Spinal cord (tissue), 10 donors: ENCODE results near the gene TTC38. TPM values are rescaled to one million over a fixed set of nuclear protein-coding genes. Genes with fewer than 3 reads are reported as not detected.

Experiments
- DNase-seq, 6 donors: peaks; one replicate each; pipeline versions ENCODE4 v3.0.0 to v3.0.0-alpha.2; 2013 to 2015; ENCODE audit warnings: low spot score in 6 of 6, low read depth in 4 of 6
- H3K27ac ChIP-seq: one replicate; pipeline ENCODE4 v1.5.1; 2013; ENCODE audit warnings: low read depth, low read length, control low read depth
- H3K27me3 ChIP-seq: one replicate; pipeline ENCODE4 v1.6.1; 2013; ENCODE audit warnings: low read length; ENCODE audit not compliant: control insufficient read depth, insufficient read depth
- H3K36me3 ChIP-seq: one replicate; pipeline ENCODE4 v1.6.1; 2013; ENCODE audit warnings: low read length; ENCODE audit not compliant: control insufficient read depth, insufficient read depth
- H3K4me1 ChIP-seq: one replicate; pipeline ENCODE4 v1.6.1; 2013; ENCODE audit warnings: low read length; ENCODE audit not compliant: control insufficient read depth, insufficient read depth
- H3K4me3 ChIP-seq: one replicate; pipeline ENCODE4 v1.5.1; 2013; ENCODE audit warnings: low read depth, low read length, control low read depth
- H3K9me3 ChIP-seq: one replicate; pipeline ENCODE4 v1.6.1; 2013; ENCODE audit warnings: low read length; ENCODE audit not compliant: control insufficient read depth, insufficient read depth
- WGBS: methylation state at CpG from one replicate; pipeline ENCODE4 v1.1.5; 2013; ENCODE audit warnings: missing lambda C conversion rate; ENCODE audit not compliant: insufficient coverage; 5-methylcytosine and 5-hydroxymethylcytosine counted together
- polyA plus RNA-seq, 2 donors: library from polyadenylated mRNA; unstranded; fragments of 120-200 nt; gene quantifications; one replicate each; pipeline ENCODE4 v1.2.1, GENCODE V29; 2013; ENCODE audit not compliant: insufficient read length in 2 of 2
- total RNA-seq, 2 donors: library from RNA; depleted of rRNA in 1 of 2; stranded (reverse); fragments of 120-200 nt in 1 of 2; fragments of >200 nt in 1 of 2; gene quantifications; one replicate each; pipeline versions ENCODE4 v1.2.3 to v1.2.4, GENCODE V29; 2013 to 2014
- donor health status: healthy.

The TTC38 gene
- total and polyA plus RNA-seq, 4 donors: 15.6 to 33.1 (median 27.3) TPM

GRCh38 chr22:46233231-46233630 lies 34.6 kb upstream of the TTC38 start:
- Histone ChIP-seq H3K4me1 (peaks cover 13% of the 10 kb centered on the region), H3K9me3 (no peaks in the 10 kb centered on the region), H3K27me3 (no peaks in the 10 kb centered on the region), H3K4me3 (no peak overlapping the region), H3K36me3 (peaks cover 28% of the 10 kb centered on the region), H3K27ac (no peak overlapping the region)
- whole genome bisulfite sequencing: 69% methylated on average over 8 of the region's 9 CpGs
- DNase-seq: no peak

- Histone ChIP-seq H3K9me3 (no peaks in the 10 kb centered on the region), H3K27me3 (no peaks in the 10 kb centered on the region), H3K36me3 (peaks cover 40% of the 10 kb centered on the region), H3K4me1 (peaks cover 24% of the 10 kb centered on the region), H3K27ac (no peak overlapping the region), H3K4me3 (no peak overlapping the region)
- WGBS: 93% methylated on average over 9 of the region's 12 CpGs
- DNase-seq: no peak
These were observed 32.8 kb upstream of the TTC38 start for GRCh38 chr22:46234969-46235368.

GRCh38 chr22:46237453-46238124 lies 30.2 kb upstream of the TTC38 start:
- Histone ChIP-seq H3K27ac (no peak overlapping the region), H3K4me1 (peaks cover 26% of the 10 kb centered on the region), H3K4me3 (no peak overlapping the region), H3K27me3 (no peaks in the 10 kb centered on the region), H3K9me3 (no peaks in the 10 kb centered on the region), H3K36me3 (peaks cover 42% of the 10 kb centered on the region)
- DNase-seq: peak in 1 of 6 donors; percentile 46
- 54% methylated on average over 10 of the region's 12 CpGs for WGBS

DNA sequence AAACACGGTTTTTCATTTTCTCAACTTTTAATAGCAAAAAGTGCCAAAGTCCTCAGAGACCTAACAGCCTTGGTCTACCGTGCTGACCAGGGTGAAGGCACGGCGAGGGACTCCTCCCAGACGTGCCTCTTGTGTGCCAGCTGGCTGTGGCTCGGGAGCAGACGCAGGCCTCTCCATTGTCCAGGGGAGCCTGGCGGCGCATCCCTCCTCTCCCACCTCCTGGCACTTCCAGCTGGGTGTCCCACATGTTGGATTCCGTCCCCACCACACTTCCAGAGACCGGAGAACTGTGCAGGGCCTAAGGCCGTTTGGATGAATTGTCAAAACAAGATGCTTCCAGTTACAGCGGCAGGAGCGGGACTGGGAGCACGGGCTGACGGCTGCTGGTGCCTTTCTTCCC lies 29.3 kb upstream of the TTC38 start:
- no peaks in the 10 kb centered on the region for H3K27me3 ChIP-seq
- H3K36me3 ChIP-seq: peaks cover 46% of the 10 kb centered on the region
- H3K4me3 ChIP-seq: no peak overlapping the region
- DNase-seq: peak in 1 of 6 donors; percentile 55
- H3K4me1 ChIP-seq: peaks cover 23% of the 10 kb centered on the region
- 56% methylated on average over 16 of the region's 16 CpGs for WGBS
- H3K27ac ChIP-seq: no peak overlapping the region
- H3K9me3 ChIP-seq: no peaks in the 10 kb centered on the region

GRCh38 chr22:46239261-46240048 lies 28.4 kb upstream of the TTC38 start:
- Histone ChIP-seq H3K9me3 (no peaks in the 10 kb centered on the region), H3K27me3 (no peaks in the 10 kb centered on the region), H3K4me1 (peaks cover 31% of the 10 kb centered on the region), H3K36me3 (peaks cover 54% of the 10 kb centered on the region), H3K27ac (no peak overlapping the region), H3K4me3 (no peak overlapping the region)
- no peak for DNase-seq
- 94% methylated on average over 12 of the region's 20 CpGs for WGBS

- H3K9me3 ChIP-seq: no peaks in the 10 kb centered on the region
- no peaks in the 10 kb centered on the region for H3K27me3 ChIP-seq
- H3K4me1 ChIP-seq: peaks cover 37% of the 10 kb centered on the region
- H3K27ac ChIP-seq: no peak overlapping the region
- DNase-seq: no peak
- WGBS: 93% methylated on average over 2 of the region's 2 CpGs
- H3K4me3 ChIP-seq: no peak overlapping the region
- peaks cover 59% of the 10 kb centered on the region for H3K36me3 ChIP-seq
These were observed 27.7 kb upstream of the TTC38 start for GRCh38 chr22:46240073-46240472.

GRCh38 chr22:46240506-46240905 lies 27.3 kb upstream of the TTC38 start:
- Histone ChIP-seq H3K9me3 (no peaks in the 10 kb centered on the region), H3K27ac (no peak overlapping the region), H3K36me3 (peaks cover 61% of the 10 kb centered on the region), H3K4me1 (peaks cover 41% of the 10 kb centered on the region), H3K27me3 (no peaks in the 10 kb centered on the region), H3K4me3 (no peak overlapping the region)
- 78% methylated on average over 5 of the region's 6 CpGs for WGBS
- DNase-seq: no peak

DNA sequence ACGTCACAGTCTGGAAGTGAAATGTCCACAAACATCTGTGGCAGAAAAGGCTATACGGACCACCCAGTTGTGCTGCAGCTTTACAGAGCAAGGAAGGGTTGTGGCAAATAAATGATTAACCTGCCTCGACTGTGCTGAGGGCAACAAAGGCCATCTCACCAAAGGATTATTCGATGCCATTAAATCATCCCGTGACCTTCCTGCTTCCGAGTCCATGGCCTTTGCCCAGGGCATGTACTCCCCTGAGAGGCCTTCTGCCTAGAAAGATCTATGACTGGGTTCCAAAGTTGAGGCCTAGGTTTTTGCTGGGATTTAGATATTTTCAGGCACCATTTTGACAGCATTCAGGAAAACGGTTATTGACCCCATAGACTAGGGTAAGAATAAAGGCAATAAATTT lies 26.9 kb upstream of the TTC38 start:
- DNase-seq: no peak
- Histone ChIP-seq H3K36me3 (peaks cover 62% of the 10 kb centered on the region), H3K27ac (no peak overlapping the region)

DNA sequence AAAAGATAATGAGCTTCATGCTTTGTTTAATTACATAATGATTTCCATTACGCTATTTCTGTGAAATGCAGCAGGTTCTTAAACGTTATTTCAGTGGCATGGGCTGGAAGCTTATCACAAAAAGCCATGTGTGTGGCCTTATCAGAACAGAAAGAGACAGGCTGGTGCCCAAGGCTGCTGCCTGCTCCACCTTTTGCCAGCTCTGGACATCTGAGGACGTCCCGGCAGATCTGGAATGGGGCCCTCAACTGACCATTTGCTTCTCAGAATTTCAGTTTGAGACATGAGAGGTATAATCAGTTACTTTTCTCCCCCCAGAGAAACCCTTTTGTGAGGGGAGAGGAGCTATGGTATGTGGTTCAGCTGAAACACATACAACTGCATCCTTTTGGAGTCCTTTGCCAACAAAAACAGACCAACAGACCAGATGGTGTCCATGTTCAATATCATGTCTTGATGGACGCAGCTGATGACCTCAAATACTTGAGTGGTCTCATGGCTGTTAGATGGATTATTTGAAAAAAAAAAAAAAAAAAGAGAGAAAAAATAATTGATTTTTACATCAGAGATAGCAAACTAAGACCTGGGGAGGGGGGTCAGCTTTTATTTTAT lies 26.3 kb upstream of the TTC38 start:
- no peaks in the 10 kb centered on the region for H3K27me3 ChIP-seq
- H3K4me1 ChIP-seq: peaks cover 51% of the 10 kb centered on the region
- no peak overlapping the region for H3K4me3 ChIP-seq
- no peak for DNase-seq
- no peak overlapping the region for H3K27ac ChIP-seq
- no peaks in the 10 kb centered on the region for H3K9me3 ChIP-seq
- 70% methylated on average over 2 of the region's 5 CpGs for WGBS
- H3K36me3 ChIP-seq: peaks cover 61% of the 10 kb centered on the region

More for the DNA sequence above, 26.9 kb upstream of the TTC38 start:
- Histone ChIP-seq H3K4me1 (peaks cover 45% of the 10 kb centered on the region), H3K4me3 (no peak overlapping the region), H3K9me3 (no peaks in the 10 kb centered on the region), H3K27me3 (no peaks in the 10 kb centered on the region)
- 80% methylated on average over 6 of the region's 7 CpGs for WGBS
